Measurements from ENCODE around the gene PLPP2.

Gene PLPP2

GRCh38 chr19:313988-314815, 23.0 kb upstream of the PLPP2 start:
- no peak for DNase-seq

- DNase-seq, result no peak
Observed at GRCh38 chr19:313169-313987, 22.2 kb upstream of the PLPP2 start.

- DNase-seq, result no peak
Observed at GRCh38 chr19:311813-312261, 20.6 kb upstream of the PLPP2 start.

GRCh38 chr19:310781-311496, 19.7 kb upstream of the PLPP2 start:
- no peak for DNase-seq

- DNase-seq, result no peak
Observed at GRCh38 chr19:310141-310651, 19.0 kb upstream of the PLPP2 start.

GRCh38 chr19:309206-309565, 18.0 kb upstream of the PLPP2 start:
- DNase-seq, result no peak

- DNase-seq, result no peak
Observed at GRCh38 chr19:308471-309205, 17.4 kb upstream of the PLPP2 start.

GRCh38 chr19:307793-308420, 16.7 kb upstream of the PLPP2 start:
- no peak for DNase-seq

GRCh38 chr19:307111-307531, 15.9 kb upstream of the PLPP2 start:
- no peak for DNase-seq

GRCh38 chr19:306151-306900, 15.1 kb upstream of the PLPP2 start:
- no peak for DNase-seq

- DNase-seq, result no peak
Observed at GRCh38 chr19:305240-306150, 14.3 kb upstream of the PLPP2 start.

- no peak for DNase-seq
Observed at GRCh38 chr19:296476-297225, 5.4 kb upstream of the PLPP2 start.

- no peak for DNase-seq
Observed at GRCh38 chr19:295687-296370, 4.6 kb upstream of the PLPP2 start.

- peak; percentile 53 for DNase-seq
Observed at GRCh38 chr19:294946-295686, 3.9 kb upstream of the PLPP2 start.

- DNase-seq, result no peak
Observed at GRCh38 chr19:294341-294945, 3.2 kb upstream of the PLPP2 start.

GRCh38 chr19:293436-294110, 2.4 kb upstream of the PLPP2 start:
- no peak for DNase-seq

GRCh38 chr19:292951-293350, 1.7 kb upstream of the PLPP2 start:
- DNase-seq, result no peak
